ENCODE data around the gene ABLIM1. TPM values are rescaled to one million over a fixed set of nuclear protein-coding genes. Genes with fewer than 3 reads are reported as not detected.

Gene ABLIM1
- total and polyA plus RNA-seq, 2 of the 4 experiments (the other 2 are of a cell fraction): 7.7 to 9.9 TPM

DNA sequence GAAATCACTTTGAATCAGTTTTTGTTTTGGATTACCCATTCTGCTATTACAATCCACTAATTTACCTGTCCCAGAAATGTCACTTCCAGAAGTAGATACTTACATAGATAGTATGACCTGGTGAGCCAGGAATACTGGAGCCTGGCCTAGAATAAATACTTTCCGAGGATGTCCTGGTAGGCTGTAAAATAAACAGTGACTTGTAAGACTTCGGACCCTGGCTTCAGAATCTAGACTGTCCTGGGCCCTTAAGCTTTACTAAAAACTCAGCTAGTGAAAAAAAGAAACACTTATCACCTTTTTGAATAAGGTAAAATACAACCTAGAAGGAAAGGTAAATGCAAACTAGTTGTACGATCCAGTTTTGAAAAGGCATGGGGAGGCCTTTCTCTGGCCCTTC lies 184.3 kb downstream of the ABLIM1 start:
- Histone ChIP-seq H3K56ac (ENCODE audit: extremely low read depth, insufficient read depth, low read length) (no peak overlapping the region), H3K9me3 (ENCODE audit: control insufficient read depth, insufficient read depth, low read length) (no peaks in the 10 kb centered on the region), H4K20me1 (ENCODE audit: insufficient read depth, low read length) (peaks cover 5% of the 10 kb centered on the region; the same call in 1 of the 2 replicates), H2BK20ac (ENCODE audit: low read depth, low read length) (no peak overlapping the region), H2AFZ (replicated peaks; ENCODE audit: low read length, poor library complexity) (no peak overlapping the region), H3K18ac (ENCODE audit: low read depth, low read length) (no peak overlapping the region), H3K4me1 (ENCODE audit: control insufficient read depth, insufficient read depth, low read length) (no peaks in the 10 kb centered on the region), H3K4ac (ENCODE audit: low read depth, low read length) (no peak overlapping the region), H2BK120ac (ENCODE audit: low read depth, low read length) (no peak overlapping the region), H3K14ac (replicated peaks; ENCODE audit: low read depth, low read length) (no peak overlapping the region), H2AK9ac (replicated peaks; ENCODE audit: low read depth, low read length, poor library complexity) (no peak overlapping the region), H3K9me1 (ENCODE audit: insufficient read depth, low read length) (no peaks in the 10 kb centered on the region), H4K91ac (ENCODE audit: insufficient read depth, low read depth, low read length) (no peak overlapping the region), H3K23ac (ENCODE audit: low read depth, low read length) (no peak overlapping the region), H3K27ac (ENCODE audit: insufficient read depth, low read length) (no peak overlapping the region), H3K4me3 (ENCODE audit: insufficient read depth, low read depth, low read length) (no peak overlapping the region), H3K9ac (ENCODE audit: low read depth, low read length) (no peak overlapping the region), H4K5ac (ENCODE audit: low read depth, low read length) (no peak overlapping the region), H2BK5ac (ENCODE audit: low read depth, low read length, poor library complexity, severe bottlenecking) (no peak overlapping the region), H3K27me3 (ENCODE audit: control insufficient read depth, insufficient read depth, low read length) (peaks cover 4% of the 10 kb centered on the region; the same call in 1 of the 2 replicates), H2BK15ac (ENCODE audit: low read depth, low read length) (no peak overlapping the region), H3K36me3 (ENCODE audit: control insufficient read depth, insufficient read depth, low read length) (no peaks in the 10 kb centered on the region), H3K79me1 (ENCODE audit: low read depth in 1 of 2, low read length in 2 of 2) (no peaks in the 10 kb centered on the region; a peak in 1 of 4 replicates), H2AK5ac (ENCODE audit: low read depth, low read length) (no peak overlapping the region), H4K8ac (ENCODE audit: low read depth in 2 of 2, low read length in 2 of 2) (no peak overlapping the region), H3K4me2 (ENCODE audit: low read depth, low read length) (no peak overlapping the region)
- in situ Hi-C loops (cut with MboI; ENCODE audit: low sequenced_read_pairs) (loop anchor here (5.0 to 25.0 kb wide), 4 partner anchors 74 to 664 kb away; no protein-coding TSS in a partner anchor), intact Hi-C loops (cut with micrococcal nuclease) (loop anchor here (2.0 kb wide), 1 partner anchor 655 kb away; no protein-coding TSS in a partner anchor), dilution Hi-C loops (cut with HindIII; ENCODE audit: low sequenced_read_pairs, unreplicated experiment) (no loop called here)
- no peak for TF ChIP-seq FOS (IDR thresholded peaks at IDR 0.05; ENCODE audit: low read depth, low read length)
- no peak for TF ChIP-seq NFE2L2 (IDR thresholded peaks at IDR 0.05; ENCODE audit: low read depth, low read length)
- no peak for TF ChIP-seq POLR2A (IDR thresholded peaks at IDR 0.05; ENCODE audit: low read depth, low read length)
- TF ChIP-seq CEBPB (IDR thresholded peaks at IDR 0.05; ENCODE audit: low read depth, low read length): no peak
- TF ChIP-seq CHD1 (IDR thresholded peaks at IDR 0.05; ENCODE audit: low read depth, low read length): no peak
- TF ChIP-seq RAD21 (IDR thresholded peaks at IDR 0.05; ENCODE audit: low read length): no peak
- no peak for TF ChIP-seq MAFK (IDR thresholded peaks at IDR 0.05; ENCODE audit: low read depth, low read length)
- no peak for TF ChIP-seq MXI1 (IDR thresholded peaks at IDR 0.05; ENCODE audit: borderline replicate concordance, low read depth, low read length)
- TF ChIP-seq, protein P1, sequence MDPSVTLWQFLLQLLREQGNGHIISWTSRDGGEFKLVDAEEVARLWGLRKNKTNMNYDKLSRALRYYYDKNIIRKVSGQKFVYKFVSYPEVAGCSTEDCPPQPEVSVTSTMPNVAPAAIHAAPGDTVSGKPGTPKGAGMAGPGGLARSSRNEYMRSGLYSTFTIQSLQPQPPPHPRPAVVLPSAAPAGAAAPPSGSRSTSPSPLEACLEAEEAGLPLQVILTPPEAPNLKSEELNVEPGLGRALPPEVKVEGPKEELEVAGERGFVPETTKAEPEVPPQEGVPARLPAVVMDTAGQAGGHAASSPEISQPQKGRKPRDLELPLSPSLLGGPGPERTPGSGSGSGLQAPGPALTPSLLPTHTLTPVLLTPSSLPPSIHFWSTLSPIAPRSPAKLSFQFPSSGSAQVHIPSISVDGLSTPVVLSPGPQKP (IDR thresholded peaks at IDR 0.05; ENCODE audit: borderline replicate concordance, low read depth, low read length): no peak
- TF ChIP-seq RCOR1 (IDR thresholded peaks at IDR 0.05; ENCODE audit: insufficient replicate concordance, low read length): no peak
- TF ChIP-seq, protein P2, sequence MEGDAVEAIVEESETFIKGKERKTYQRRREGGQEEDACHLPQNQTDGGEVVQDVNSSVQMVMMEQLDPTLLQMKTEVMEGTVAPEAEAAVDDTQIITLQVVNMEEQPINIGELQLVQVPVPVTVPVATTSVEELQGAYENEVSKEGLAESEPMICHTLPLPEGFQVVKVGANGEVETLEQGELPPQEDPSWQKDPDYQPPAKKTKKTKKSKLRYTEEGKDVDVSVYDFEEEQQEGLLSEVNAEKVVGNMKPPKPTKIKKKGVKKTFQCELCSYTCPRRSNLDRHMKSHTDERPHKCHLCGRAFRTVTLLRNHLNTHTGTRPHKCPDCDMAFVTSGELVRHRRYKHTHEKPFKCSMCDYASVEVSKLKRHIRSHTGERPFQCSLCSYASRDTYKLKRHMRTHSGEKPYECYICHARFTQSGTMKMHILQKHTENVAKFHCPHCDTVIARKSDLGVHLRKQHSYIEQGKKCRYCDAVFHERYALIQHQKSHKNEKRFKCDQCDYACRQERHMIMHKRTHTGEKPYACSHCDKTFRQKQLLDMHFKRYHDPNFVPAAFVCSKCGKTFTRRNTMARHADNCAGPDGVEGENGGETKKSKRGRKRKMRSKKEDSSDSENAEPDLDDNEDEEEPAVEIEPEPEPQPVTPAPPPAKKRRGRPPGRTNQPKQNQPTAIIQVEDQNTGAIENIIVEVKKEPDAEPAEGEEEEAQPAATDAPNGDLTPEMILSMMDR (conservative IDR thresholded peaks at IDR 0.05; ENCODE audit: low read depth, low read length): no peak
- TF ChIP-seq, protein P3, sequence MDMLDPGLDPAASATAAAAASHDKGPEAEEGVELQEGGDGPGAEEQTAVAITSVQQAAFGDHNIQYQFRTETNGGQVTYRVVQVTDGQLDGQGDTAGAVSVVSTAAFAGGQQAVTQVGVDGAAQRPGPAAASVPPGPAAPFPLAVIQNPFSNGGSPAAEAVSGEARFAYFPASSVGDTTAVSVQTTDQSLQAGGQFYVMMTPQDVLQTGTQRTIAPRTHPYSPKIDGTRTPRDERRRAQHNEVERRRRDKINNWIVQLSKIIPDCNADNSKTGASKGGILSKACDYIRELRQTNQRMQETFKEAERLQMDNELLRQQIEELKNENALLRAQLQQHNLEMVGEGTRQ (IDR thresholded peaks at IDR 0.05; ENCODE audit: low read depth, low read length): no peak
- no peak for TF ChIP-seq RFX5 (IDR thresholded peaks at IDR 0.05; ENCODE audit: low read depth, low read length)
- TF ChIP-seq MAZ (IDR thresholded peaks at IDR 0.05; ENCODE audit: borderline replicate concordance, low read depth, low read length): no peak
- no peak for TF ChIP-seq SMC3 (IDR thresholded peaks at IDR 0.05; ENCODE audit: low read depth, low read length)
- no CpG with 5 or more reads among the region's 3 CpGs for WGBS, 2 experiments (ENCODE audit: extremely low coverage in 2 of 2, insufficient read length in 1 of 2)
- no TSS peak for BruUV-seq (replicated peaks)
- DNase-seq (no peak), ATAC-seq (ENCODE audit: low read depth) (no peak)
- CTCF ChIA-PET: no interaction called here
- POLR2A ChIA-PET (ENCODE audit: unreplicated experiment): no interaction called here

All from IMR-90 (cell line).